PC-3 (cell line): ENCODE measurements around the gene RABGGTB. TPM values are rescaled to one million over a fixed set of nuclear protein-coding genes. Genes with fewer than 3 reads are reported as not detected.

Source experiments
- ATAC-seq: fragments of 200-7000 bp; cut with Tn5 transposase; 2 replicates; pipeline ENCODE4 v1.9.1; 2020; ENCODE audit warnings: mild to moderate bottlenecking, moderate library complexity
- BruUV-seq: library from RNA; stranded (reverse); fragments of 400-500 nt; replicated peaks from 2 replicates; lab custom pipeline; 2021; lab: Mats Ljungman, UMichigan
- CTCF ChIA-PET: fragments of 300-600 bp; sonication (Branson Sonifier 250); formaldehyde crosslinking; loops from one replicate; lab custom pipeline; 2022; ENCODE audit warnings: antibody characterized with exemption; lab: Charles Lee
- POLR2A ChIA-PET: fragments of 300-600 bp; sonication (Branson Sonifier 250); formaldehyde crosslinking; loops from one replicate; lab custom pipeline; 2022; ENCODE audit warnings: antibody characterized with exemption; ENCODE audit not compliant: unreplicated experiment; lab: Charles Lee
- DNase-seq: peaks from one replicate; pipeline ENCODE4 v3.0.0-alpha.2; 2015
- H2AFZ ChIP-seq: fragments of 300-600 bp; sonication (generic); 2 replicates; pipeline ENCODE4 v1.6.0; 2016; ENCODE audit warnings: antibody characterized with exemption, low read length
- H3F3A ChIP-seq: fragments of 300-600 bp; sonication (generic); one replicate; pipeline ENCODE4 v1.6.0; 2017; ENCODE audit warnings: antibody characterized with exemption, low read length, control low read depth, mild to moderate bottlenecking; ENCODE audit not compliant: unreplicated experiment
- H3K27ac ChIP-seq: fragments of 300-600 bp; sonication (generic); 2 replicates; pipeline ENCODE4 v1.5.1; 2016; ENCODE audit warnings: mild to moderate bottlenecking, low read length
- H3K27me3 ChIP-seq: fragments of 300-600 bp; sonication (generic); 2 replicates; pipeline ENCODE4 v1.6.1; 2016; ENCODE audit warnings: low read length, mixed read lengths
- H3K36me3 ChIP-seq: fragments of 300-600 bp; sonication (generic); 2 replicates; pipeline ENCODE4 v1.6.1; 2016; ENCODE audit warnings: low read depth, mixed run types, low read length, mixed read lengths
- H3K4me1 ChIP-seq: fragments of 300-600 bp; sonication (generic); 2 replicates; pipeline ENCODE4 v1.5.1; 2016; ENCODE audit warnings: low read length; ENCODE audit not compliant: insufficient read depth
- H3K4me2 ChIP-seq: fragments of 300-600 bp; sonication (generic); 2 replicates; pipeline ENCODE4 v1.6.0; 2016; ENCODE audit warnings: low read length
- H3K4me3 ChIP-seq: fragments of 300-600 bp; sonication (generic); 2 replicates; pipeline ENCODE4 v1.5.1; 2016; ENCODE audit warnings: mild to moderate bottlenecking, low read length, mixed read lengths
- H3K79me2 ChIP-seq: fragments of 300-600 bp; sonication (generic); 2 replicates; pipeline ENCODE4 v1.6.1; 2017; ENCODE audit warnings: low read length, mixed read lengths
- H3K9ac ChIP-seq: fragments of 300-600 bp; sonication (generic); 2 replicates; pipeline ENCODE4 v1.6.0; 2016; ENCODE audit warnings: mild to moderate bottlenecking, low read length
- H3K9me2 ChIP-seq: fragments of 300-600 bp; sonication (generic); replicated peaks from 2 replicates; pipeline ENCODE4 v1.6.1; 2016; ENCODE audit warnings: mixed run types, low read length, mixed read lengths
- H3K9me3 ChIP-seq: fragments of 300-600 bp; sonication (generic); 2 replicates; pipeline ENCODE4 v1.6.1; 2016; ENCODE audit warnings: low read length, mixed read lengths
- H4K20me1 ChIP-seq: fragments of 300-600 bp; sonication (generic); 2 replicates; pipeline ENCODE4 v1.6.1; 2016; ENCODE audit warnings: low read length, mixed read lengths
- CTCF ChIP-seq: fragments of 300-600 bp; sonication (generic); conservative IDR thresholded peaks from 2 replicates; pipeline ENCODE4 v1.5.1; 2017; ENCODE audit warnings: antibody characterized with exemption, low read depth, mild to moderate bottlenecking, low read length
- EZH2 ChIP-seq: fragments of 300-600 bp; sonication (generic); IDR thresholded peaks from one replicate; pipeline ENCODE4 v1.6.1; 2017; ENCODE audit warnings: antibody characterized with exemption, mild to moderate bottlenecking, low read length; ENCODE audit not compliant: unreplicated experiment
- EZH2phosphoT487 ChIP-seq: fragments of 300-600 bp; sonication (generic); IDR thresholded peaks from 2 replicates; pipeline ENCODE4 v1.6.1; 2018; ENCODE audit warnings: mild to moderate bottlenecking, antibody characterized with exemption, low read length, borderline replicate concordance
- intact Hi-C: fragments of 100-400 bp; cut with micrococcal nuclease; formaldehyde crosslinking; loops from 2 replicates; pipeline ENCODE4 v1.9.0; 2023
- total RNA-seq: library from RNA; depleted of rRNA; stranded (reverse); fragments of >200 nt; gene quantifications from 2 replicates; pipeline ENCODE4 v1.2.3, GENCODE V29; 2014

The RABGGTB gene
- total RNA-seq, 1 experiment from 2014 or later, result 88.0 TPM

- Histone ChIP-seq H3K4me2 (peak overlapping the region; percentile 95), H3K9ac (no peak overlapping the region), H3K4me1 (peaks cover 37% of the 10 kb centered on the region), H3K36me3 (peaks cover 78% of the 10 kb centered on the region), H2AFZ (no peak overlapping the region), H3K27me3 (no peaks in the 10 kb centered on the region), H3K4me3 (peak overlapping the region; percentile 95), H3F3A (peaks cover 21% of the 10 kb centered on the region), H3K9me3 (no peaks in the 10 kb centered on the region), H3K9me2 (no peaks in the 10 kb centered on the region), H4K20me1 (peaks cover 78% of the 10 kb centered on the region), H3K79me2 (peaks cover 73% of the 10 kb centered on the region), H3K27ac (no peak overlapping the region)
- intact Hi-C loops, result loop anchor here (5.0 kb wide), 1 partner anchor 163 kb away; no protein-coding TSS in a partner anchor
- ChIA-PET POLR2A (interaction anchor here (0.6 to 0.7 kb wide), 2 partner anchors 317 to 439 kb away, joined by 3 to 5 read pairs; no protein-coding TSS in a partner anchor), CTCF (no interaction called here)
- ATAC-seq, result no peak
- DNase-seq, result no peak
- TF ChIP-seq CTCF (no peak), EZH2 (no peak), EZH2phosphoT487 (no peak)
- BruUV-seq, result no TSS peak
Measured at GRCh38 chr1:75789988-75790387, 3.9 kb downstream of the RABGGTB start.

- H3K9ac ChIP-seq, result no peak overlapping the region
- peaks cover 31% of the 10 kb centered on the region for H3K4me1 ChIP-seq
- peaks cover 82% of the 10 kb centered on the region for H4K20me1 ChIP-seq
- no peaks in the 10 kb centered on the region for H3K9me3 ChIP-seq
- no peaks in the 10 kb centered on the region for H3K27me3 ChIP-seq
- no TSS peak for BruUV-seq
- ChIA-PET CTCF (no interaction called here), POLR2A (no interaction called here)
- TF ChIP-seq EZH2phosphoT487 (no peak), EZH2 (no peak), CTCF (no peak)
- intact Hi-C loops, result no loop called here
- peak overlapping the region; percentile 18; the same call in 1 of the 2 replicates for H3K27ac ChIP-seq
- H3K4me3 ChIP-seq, result peak overlapping the region; percentile 95
- no peaks in the 10 kb centered on the region for H3K9me2 ChIP-seq
- no peak overlapping the region for H2AFZ ChIP-seq
- peaks cover 22% of the 10 kb centered on the region for H3F3A ChIP-seq
- H3K4me2 ChIP-seq, result peak overlapping the region; percentile 95
- ATAC-seq, result peak; percentile 42
- H3K79me2 ChIP-seq, result peaks cover 67% of the 10 kb centered on the region
- peak; percentile 63 for DNase-seq
- H3K36me3 ChIP-seq, result peaks cover 87% of the 10 kb centered on the region
Measured at GRCh38 chr1:75791022-75791421, 5.0 kb downstream of the RABGGTB start.

- ChIA-PET POLR2A (no interaction called here), CTCF (no interaction called here)
- TF ChIP-seq CTCF, result no peak
- no peak for TF ChIP-seq EZH2phosphoT487
- no peak for TF ChIP-seq EZH2
- H3K4me1 ChIP-seq, result peaks cover 31% of the 10 kb centered on the region
- H3K9ac ChIP-seq, result no peak overlapping the region
- DNase-seq, result no peak
- H3K27ac ChIP-seq, result no peak overlapping the region
- peaks cover 21% of the 10 kb centered on the region for H3F3A ChIP-seq
- peaks cover 56% of the 10 kb centered on the region for H3K79me2 ChIP-seq
- intact Hi-C loops, result no loop called here
- H3K27me3 ChIP-seq, result no peaks in the 10 kb centered on the region
- ATAC-seq, result no peak
- no peak overlapping the region for H2AFZ ChIP-seq
- H3K9me3 ChIP-seq, result no peaks in the 10 kb centered on the region
- no peak overlapping the region for H3K4me3 ChIP-seq
- H3K9me2 ChIP-seq, result no peaks in the 10 kb centered on the region
- H3K36me3 ChIP-seq, result peaks cover 85% of the 10 kb centered on the region
- H3K4me2 ChIP-seq, result no peak overlapping the region
- no TSS peak for BruUV-seq
- H4K20me1 ChIP-seq, result peaks cover 75% of the 10 kb centered on the region
Measured at GRCh38 chr1:75792091-75792490, 6.0 kb downstream of the RABGGTB start.
